HepG2 (cell line): ENCODE data around the gene SAMD8. TPM values are rescaled to one million over a fixed set of nuclear protein-coding genes. Genes with fewer than 3 reads are reported as not detected.

Experiments
- HNF4A ChIP-seq: sonication (generic); formaldehyde crosslinking; IDR thresholded peaks from 2 replicates; pipeline ENCODE4 v1.4.0; 2020; ENCODE audit warnings: missing genetic modification reagents
- KDM2A ChIP-seq: sonication (generic); formaldehyde crosslinking; IDR thresholded peaks from 2 replicates; pipeline ENCODE4 v1.4.0; 2020; ENCODE audit warnings: low read depth, missing genetic modification reagents, borderline replicate concordance
- MED1 ChIP-seq: sonication (generic); formaldehyde crosslinking; IDR thresholded peaks from 2 replicates; pipeline ENCODE4 v1.4.0; 2020; ENCODE audit warnings: missing genetic modification reagents
- NFATC3 ChIP-seq: sonication (generic); formaldehyde crosslinking; IDR thresholded peaks from 2 replicates; pipeline ENCODE4 v1.5.1; 2020; ENCODE audit warnings: mild to moderate bottlenecking, missing genetic modification reagents
- TARDBP ChIP-seq: sonication (generic); formaldehyde crosslinking; IDR thresholded peaks from 2 replicates; pipeline ENCODE4 v1.8.0; 2022; ENCODE audit warnings: mild to moderate bottlenecking, missing genetic modification reagents
- XBP1 ChIP-seq: sonication (generic); formaldehyde crosslinking; IDR thresholded peaks from 2 replicates; pipeline ENCODE4 v1.5.0; 2020; ENCODE audit warnings: missing genetic modification reagents
- ZBTB21 ChIP-seq: sonication (generic); formaldehyde crosslinking; IDR thresholded peaks from 2 replicates; pipeline ENCODE4 v1.4.0; 2020; ENCODE audit warnings: missing genetic modification reagents
- ZMYM4 ChIP-seq: sonication (generic); formaldehyde crosslinking; IDR thresholded peaks from 2 replicates; pipeline ENCODE4 v1.8.1; 2023; ENCODE audit warnings: mild to moderate bottlenecking, missing genetic modification reagents
- ZNF121 ChIP-seq: sonication (generic); formaldehyde crosslinking; IDR thresholded peaks from 2 replicates; pipeline ENCODE4 v1.5.0; 2020; ENCODE audit warnings: mild to moderate bottlenecking, missing genetic modification reagents
- ZNF274 ChIP-seq: sonication (generic); formaldehyde crosslinking; IDR thresholded peaks from 2 replicates; pipeline ENCODE4 v1.5.1; 2020; ENCODE audit warnings: mild to moderate bottlenecking, missing genetic modification reagents
- ZNF350 ChIP-seq: sonication (generic); formaldehyde crosslinking; IDR thresholded peaks from 2 replicates; pipeline ENCODE4 v1.4.0; 2020; ENCODE audit warnings: mild to moderate bottlenecking, low read depth, missing genetic modification reagents, borderline replicate concordance
- polyA plus RNA-seq, 8 experiments: library from polyadenylated mRNA; depleted of rRNA in 3 of 8; stranded (reverse) in 7 of 8; unstranded in 1 of 8; fragments of >200 nt; fragmentation: Illumina TruSeq in 4 of 8; extraction: Trizol in 4 of 8; gene quantifications; 2 replicates each; pipeline versions ENCODE4 v1.2.1 to v1.2.3, GENCODE V29; 2011 to 2016; ENCODE audit warnings: low read depth in 4 of 8, missing spikeins in 1 of 8, mixed read lengths in 1 of 8; ENCODE audit not compliant: insufficient read depth in 1 of 8
- total RNA-seq, 5 experiments: library from RNA; depleted of rRNA; stranded (reverse); fragments of >200 nt; fragmentation: Illumina TruSeq; extraction: Trizol; gene quantifications; 2 replicates each; pipeline ENCODE4 v1.2.3, GENCODE V29; 2016; ENCODE audit warnings: low read depth in 1 of 5
- TF ChIP-seq, protein P1 (sequence below): sonication (generic); formaldehyde crosslinking; IDR thresholded peaks from 2 replicates; pipeline ENCODE4 v1.4.0; 2020; ENCODE audit warnings: missing genetic modification reagents
- TF ChIP-seq, protein P2 (sequence below): sonication (generic); formaldehyde crosslinking; IDR thresholded peaks from 2 replicates; pipeline ENCODE4 v1.4.0; 2020; ENCODE audit warnings: missing genetic modification reagents
- TF ChIP-seq, protein P3 (sequence below): sonication (generic); formaldehyde crosslinking; IDR thresholded peaks from 2 replicates; pipeline ENCODE4 v1.4.0; 2020; ENCODE audit warnings: missing genetic modification reagents
- TF ChIP-seq, protein P4 (sequence below): sonication (generic); formaldehyde crosslinking; IDR thresholded peaks from 2 replicates; pipeline ENCODE4 v1.8.1; 2023; ENCODE audit warnings: mild to moderate bottlenecking, missing genetic modification reagents
- TF ChIP-seq, protein P5 (sequence below): IDR thresholded peaks from 2 replicates; pipeline ENCODE4 v1.4.0; 2020; ENCODE audit warnings: mild to moderate bottlenecking, missing genetic modification reagents
- TF ChIP-seq, protein P6 (sequence below): sonication (generic); formaldehyde crosslinking; IDR thresholded peaks from 2 replicates; pipeline ENCODE4 v1.4.0; 2020; ENCODE audit warnings: missing genetic modification reagents, borderline replicate concordance

The SAMD8 gene
- total and polyA plus RNA-seq, 2 of the 13 experiments (the other 11 are each of a cell fraction or from before 2014, with no cell fraction given) = 10.4 to 13.2 TPM

DNA sequence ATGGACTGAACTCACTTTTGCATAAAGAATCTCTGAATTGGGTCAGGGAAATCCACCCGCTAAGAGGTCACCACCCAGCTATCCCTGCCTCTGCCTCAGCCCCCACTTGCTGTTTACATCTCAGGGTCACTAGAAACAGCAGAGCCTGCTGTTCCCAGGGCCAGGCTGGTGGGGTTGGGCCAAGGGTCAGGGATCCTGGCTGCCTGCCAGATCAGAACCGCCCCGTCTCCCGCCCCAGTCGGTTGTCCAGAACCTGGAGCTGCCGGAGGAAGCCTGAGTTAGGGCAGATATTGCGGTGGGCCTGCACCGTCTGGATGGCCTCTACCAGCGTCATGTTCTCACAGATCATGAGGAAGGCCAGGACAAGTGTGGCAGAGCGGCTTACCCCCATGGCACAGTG lies 17.0 kb upstream of the SAMD8 start (continued):
- TF ChIP-seq ZNF121 (no peak), ZBTB21 (CRISPR knock-in tag) (no peak), TARDBP (peak; percentile 50; the same call in 1 of the 2 replicates), ZNF350 (CRISPR knock-in tag) (peak; percentile 43; the same call in 1 of the 2 replicates), NFATC3 (no peak), ZNF274 (CRISPR knock-in tag) (0 out of 2 replicates have a peak, but pooled peaks have one; percentile 35), HNF4A (CRISPR knock-in tag) (peak; percentile 75), KDM2A (CRISPR knock-in tag) (0 out of 2 replicates have a peak, but pooled peaks have one; percentile 27), XBP1 (CRISPR knock-in tag) (no peak), MED1 (CRISPR knock-in tag) (peak; percentile 64), ZMYM4 (CRISPR knock-in tag) (peak; percentile 66)
- TF ChIP-seq, protein P1, sequence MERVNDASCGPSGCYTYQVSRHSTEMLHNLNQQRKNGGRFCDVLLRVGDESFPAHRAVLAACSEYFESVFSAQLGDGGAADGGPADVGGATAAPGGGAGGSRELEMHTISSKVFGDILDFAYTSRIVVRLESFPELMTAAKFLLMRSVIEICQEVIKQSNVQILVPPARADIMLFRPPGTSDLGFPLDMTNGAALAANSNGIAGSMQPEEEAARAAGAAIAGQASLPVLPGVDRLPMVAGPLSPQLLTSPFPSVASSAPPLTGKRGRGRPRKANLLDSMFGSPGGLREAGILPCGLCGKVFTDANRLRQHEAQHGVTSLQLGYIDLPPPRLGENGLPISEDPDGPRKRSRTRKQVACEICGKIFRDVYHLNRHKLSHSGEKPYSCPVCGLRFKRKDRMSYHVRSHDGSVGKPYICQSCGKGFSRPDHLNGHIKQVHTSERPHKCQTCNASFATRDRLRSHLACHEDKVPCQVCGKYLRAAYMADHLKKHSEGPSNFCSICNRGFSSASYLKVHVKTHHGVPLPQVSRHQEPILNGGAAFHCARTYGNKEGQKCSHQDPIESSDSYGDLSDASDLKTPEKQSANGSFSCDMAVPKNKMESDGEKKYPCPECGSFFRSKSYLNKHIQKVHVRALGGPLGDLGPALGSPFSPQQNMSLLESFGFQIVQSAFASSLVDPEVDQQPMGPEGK (CRISPR knock-in tag) = peak; percentile 90
- TF ChIP-seq, protein P2, sequence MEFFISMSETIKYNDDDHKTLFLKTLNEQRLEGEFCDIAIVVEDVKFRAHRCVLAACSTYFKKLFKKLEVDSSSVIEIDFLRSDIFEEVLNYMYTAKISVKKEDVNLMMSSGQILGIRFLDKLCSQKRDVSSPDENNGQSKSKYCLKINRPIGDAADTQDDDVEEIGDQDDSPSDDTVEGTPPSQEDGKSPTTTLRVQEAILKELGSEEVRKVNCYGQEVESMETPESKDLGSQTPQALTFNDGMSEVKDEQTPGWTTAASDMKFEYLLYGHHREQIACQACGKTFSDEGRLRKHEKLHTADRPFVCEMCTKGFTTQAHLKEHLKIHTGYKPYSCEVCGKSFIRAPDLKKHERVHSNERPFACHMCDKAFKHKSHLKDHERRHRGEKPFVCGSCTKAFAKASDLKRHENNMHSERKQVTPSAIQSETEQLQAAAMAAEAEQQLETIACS (CRISPR knock-in tag) = no peak
- TF ChIP-seq, protein P3, sequence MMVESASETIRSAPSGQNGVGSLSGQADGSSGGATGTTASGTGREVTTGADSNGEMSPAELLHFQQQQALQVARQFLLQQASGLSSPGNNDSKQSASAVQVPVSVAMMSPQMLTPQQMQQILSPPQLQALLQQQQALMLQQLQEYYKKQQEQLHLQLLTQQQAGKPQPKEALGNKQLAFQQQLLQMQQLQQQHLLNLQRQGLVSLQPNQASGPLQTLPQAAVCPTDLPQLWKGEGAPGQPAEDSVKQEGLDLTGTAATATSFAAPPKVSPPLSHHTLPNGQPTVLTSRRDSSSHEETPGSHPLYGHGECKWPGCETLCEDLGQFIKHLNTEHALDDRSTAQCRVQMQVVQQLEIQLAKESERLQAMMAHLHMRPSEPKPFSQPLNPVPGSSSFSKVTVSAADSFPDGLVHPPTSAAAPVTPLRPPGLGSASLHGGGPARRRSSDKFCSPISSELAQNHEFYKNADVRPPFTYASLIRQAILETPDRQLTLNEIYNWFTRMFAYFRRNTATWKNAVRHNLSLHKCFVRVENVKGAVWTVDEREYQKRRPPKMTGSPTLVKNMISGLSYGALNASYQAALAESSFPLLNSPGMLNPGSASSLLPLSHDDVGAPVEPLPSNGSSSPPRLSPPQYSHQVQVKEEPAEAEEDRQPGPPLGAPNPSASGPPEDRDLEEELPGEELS = peak; percentile 74
- TF ChIP-seq, protein P4, sequence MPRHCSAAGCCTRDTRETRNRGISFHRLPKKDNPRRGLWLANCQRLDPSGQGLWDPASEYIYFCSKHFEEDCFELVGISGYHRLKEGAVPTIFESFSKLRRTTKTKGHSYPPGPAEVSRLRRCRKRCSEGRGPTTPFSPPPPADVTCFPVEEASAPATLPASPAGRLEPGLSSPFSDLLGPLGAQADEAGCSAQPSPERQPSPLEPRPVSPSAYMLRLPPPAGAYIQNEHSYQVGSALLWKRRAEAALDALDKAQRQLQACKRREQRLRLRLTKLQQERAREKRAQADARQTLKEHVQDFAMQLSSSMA (CRISPR knock-in tag) = 0 out of 2 replicates have a peak, but pooled peaks have one; percentile 53
- TF ChIP-seq, protein P5, sequence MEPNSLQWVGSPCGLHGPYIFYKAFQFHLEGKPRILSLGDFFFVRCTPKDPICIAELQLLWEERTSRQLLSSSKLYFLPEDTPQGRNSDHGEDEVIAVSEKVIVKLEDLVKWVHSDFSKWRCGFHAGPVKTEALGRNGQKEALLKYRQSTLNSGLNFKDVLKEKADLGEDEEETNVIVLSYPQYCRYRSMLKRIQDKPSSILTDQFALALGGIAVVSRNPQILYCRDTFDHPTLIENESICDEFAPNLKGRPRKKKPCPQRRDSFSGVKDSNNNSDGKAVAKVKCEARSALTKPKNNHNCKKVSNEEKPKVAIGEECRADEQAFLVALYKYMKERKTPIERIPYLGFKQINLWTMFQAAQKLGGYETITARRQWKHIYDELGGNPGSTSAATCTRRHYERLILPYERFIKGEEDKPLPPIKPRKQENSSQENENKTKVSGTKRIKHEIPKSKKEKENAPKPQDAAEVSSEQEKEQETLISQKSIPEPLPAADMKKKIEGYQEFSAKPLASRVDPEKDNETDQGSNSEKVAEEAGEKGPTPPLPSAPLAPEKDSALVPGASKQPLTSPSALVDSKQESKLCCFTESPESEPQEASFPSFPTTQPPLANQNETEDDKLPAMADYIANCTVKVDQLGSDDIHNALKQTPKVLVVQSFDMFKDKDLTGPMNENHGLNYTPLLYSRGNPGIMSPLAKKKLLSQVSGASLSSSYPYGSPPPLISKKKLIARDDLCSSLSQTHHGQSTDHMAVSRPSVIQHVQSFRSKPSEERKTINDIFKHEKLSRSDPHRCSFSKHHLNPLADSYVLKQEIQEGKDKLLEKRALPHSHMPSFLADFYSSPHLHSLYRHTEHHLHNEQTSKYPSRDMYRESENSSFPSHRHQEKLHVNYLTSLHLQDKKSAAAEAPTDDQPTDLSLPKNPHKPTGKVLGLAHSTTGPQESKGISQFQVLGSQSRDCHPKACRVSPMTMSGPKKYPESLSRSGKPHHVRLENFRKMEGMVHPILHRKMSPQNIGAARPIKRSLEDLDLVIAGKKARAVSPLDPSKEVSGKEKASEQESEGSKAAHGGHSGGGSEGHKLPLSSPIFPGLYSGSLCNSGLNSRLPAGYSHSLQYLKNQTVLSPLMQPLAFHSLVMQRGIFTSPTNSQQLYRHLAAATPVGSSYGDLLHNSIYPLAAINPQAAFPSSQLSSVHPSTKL (CRISPR knock-in tag) = peak; percentile 82
- TF ChIP-seq, protein P6, sequence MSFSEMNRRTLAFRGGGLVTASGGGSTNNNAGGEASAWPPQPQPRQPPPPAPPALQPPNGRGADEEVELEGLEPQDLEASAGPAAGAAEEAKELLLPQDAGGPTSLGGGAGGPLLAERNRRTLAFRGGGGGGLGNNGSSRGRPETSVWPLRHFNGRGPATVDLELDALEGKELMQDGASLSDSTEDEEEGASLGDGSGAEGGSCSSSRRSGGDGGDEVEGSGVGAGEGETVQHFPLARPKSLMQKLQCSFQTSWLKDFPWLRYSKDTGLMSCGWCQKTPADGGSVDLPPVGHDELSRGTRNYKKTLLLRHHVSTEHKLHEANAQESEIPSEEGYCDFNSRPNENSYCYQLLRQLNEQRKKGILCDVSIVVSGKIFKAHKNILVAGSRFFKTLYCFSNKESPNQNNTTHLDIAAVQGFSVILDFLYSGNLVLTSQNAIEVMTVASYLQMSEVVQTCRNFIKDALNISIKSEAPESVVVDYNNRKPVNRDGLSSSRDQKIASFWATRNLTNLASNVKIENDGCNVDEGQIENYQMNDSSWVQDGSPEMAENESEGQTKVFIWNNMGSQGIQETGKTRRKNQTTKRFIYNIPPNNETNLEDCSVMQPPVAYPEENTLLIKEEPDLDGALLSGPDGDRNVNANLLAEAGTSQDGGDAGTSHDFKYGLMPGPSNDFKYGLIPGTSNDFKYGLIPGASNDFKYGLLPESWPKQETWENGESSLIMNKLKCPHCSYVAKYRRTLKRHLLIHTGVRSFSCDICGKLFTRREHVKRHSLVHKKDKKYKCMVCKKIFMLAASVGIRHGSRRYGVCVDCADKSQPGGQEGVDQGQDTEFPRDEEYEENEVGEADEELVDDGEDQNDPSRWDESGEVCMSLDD = no peak
